ENCODE data around the gene ATXN3.

ATXN3 gene

DNA sequence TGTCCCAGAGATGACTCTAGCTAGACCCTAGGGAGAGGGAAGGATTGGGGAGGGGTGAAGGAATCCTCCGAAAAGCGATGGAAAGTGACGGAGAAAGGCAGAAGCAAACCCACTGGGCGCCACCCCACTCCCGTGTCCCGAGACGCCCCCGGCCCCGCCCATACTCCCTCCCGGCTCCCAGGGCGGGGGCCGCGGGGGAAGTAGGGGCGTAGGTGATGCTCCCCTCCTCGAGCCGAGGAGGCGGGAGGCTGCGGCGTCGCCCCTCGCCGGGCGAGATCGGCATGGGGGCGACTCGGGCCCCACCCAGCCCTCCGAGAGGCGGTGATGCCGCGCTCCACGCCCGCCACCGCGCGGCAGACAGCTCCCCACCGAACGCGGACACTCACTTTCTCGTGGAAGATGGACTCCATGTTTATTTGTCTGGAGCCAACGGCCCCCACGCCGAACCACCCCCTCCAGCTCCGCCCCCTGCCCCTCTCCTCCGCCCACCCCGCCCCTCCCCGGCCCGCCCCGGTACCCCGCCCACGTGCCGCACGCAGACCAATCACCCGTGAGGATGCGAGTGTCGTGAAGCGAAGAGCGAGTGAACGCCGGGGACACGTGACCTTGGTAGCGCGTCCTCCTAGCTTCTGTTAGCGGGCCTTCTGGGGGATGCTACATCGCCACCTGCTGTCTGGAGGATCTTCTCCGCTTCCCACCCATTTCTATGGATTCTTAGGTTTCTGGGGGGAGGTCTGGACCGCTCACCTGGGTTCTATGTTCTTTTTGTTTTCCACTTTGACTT lies at the start of gene ATXN3:
Gene ATXN3 (minus strand): TSS at position 440 of the 784 bp plus-strand sequence. CDS start 30 bp downstream, at position 410.
- peak; percentile 99 for DNase-seq (ENCODE audit: low read depth)

DNA sequence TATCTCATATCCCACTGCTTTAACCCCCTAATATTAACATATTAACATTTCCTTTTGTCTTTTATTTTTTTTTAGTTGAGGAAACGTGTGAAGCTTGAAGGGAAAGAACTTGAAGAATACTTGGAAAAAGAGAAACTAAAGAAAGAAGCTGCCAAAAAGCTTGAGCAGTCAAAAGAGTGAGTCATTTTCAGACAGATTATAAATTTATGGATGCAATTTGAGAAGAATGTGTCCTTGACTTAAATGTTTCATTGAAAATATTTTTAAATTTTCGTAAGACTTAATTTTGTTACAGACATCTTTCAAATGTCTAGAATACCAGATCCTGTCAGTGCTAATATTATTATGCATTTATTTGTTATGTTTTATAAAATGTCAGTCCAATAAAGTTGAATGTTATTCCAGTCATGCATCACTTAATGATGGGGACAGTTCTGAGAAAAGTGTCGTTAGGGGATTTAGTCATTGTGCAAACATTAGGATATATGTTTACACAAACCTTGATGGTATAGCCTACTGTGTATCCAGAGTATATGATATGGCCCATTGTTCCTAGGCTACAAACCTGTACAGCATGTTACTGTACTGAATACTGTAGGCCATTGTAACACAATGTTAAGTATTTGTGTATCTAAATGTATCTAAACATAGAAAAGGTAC lies 48.0 kb upstream of the ATXN3 start:
- DNase-seq (ENCODE audit: low read depth), result peak; percentile 56

DNA sequence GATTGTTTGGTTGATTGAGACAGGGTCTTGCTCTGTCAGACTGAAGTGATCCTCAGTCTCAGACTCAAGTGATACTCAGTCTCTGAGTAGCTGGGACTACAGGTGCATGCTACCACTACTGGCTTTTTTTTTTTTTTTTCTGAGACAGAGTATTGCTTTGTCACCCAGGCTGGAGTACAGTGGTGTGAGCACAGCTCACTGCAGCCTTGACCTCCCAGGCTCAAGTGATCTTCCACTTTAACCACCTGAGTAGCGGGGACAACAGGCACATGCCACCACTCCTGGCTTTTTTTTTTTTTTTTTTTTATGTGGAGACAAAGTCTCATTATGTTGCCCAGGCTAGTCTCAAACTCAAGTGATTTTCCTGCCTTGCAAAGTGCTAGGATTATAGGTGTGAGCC lies 47.2 kb upstream of the ATXN3 start:
- no peak for DNase-seq (ENCODE audit: low read depth)

DNA sequence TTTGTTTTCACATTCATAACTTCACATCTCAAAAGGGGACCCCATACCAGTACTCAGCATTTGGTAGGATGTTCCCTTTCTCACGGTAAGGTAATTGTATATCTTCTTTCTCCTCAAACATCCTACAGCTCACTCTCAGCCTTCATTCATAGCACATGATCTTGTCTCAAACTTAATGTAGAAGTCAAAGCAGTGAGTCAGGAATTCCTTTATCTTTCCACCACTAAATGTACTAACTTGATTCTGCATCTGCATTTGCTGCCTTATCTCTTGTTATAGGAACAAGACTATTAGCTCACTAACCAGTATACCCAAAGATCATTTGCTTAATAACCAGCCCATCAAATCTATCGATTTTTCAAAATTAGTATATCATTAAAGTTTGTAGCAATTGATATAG lies 38.3 kb upstream of the ATXN3 start:
- peak; percentile 52 for DNase-seq (ENCODE audit: low read depth)

DNA sequence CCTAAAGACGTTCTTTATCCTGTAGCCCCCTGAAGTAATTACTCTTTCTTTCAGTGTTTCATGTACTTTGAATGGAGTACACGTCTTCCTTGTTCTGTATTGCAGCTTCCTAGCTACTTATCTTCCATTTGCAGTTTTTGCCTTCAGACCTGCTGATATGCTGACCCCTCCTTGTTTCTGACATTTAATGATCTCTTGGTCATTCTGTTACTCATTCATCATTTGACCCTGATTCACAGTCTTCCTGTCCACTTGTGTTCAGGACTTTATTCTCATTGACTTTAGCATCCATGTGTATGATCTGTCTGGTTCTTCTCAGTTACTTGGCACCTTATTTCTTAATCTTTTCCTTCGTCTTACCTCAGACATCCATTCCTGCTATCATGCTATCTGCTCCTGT lies 37.6 kb upstream of the ATXN3 start:
- peak; percentile 7 for DNase-seq (ENCODE audit: low read depth)

DNA sequence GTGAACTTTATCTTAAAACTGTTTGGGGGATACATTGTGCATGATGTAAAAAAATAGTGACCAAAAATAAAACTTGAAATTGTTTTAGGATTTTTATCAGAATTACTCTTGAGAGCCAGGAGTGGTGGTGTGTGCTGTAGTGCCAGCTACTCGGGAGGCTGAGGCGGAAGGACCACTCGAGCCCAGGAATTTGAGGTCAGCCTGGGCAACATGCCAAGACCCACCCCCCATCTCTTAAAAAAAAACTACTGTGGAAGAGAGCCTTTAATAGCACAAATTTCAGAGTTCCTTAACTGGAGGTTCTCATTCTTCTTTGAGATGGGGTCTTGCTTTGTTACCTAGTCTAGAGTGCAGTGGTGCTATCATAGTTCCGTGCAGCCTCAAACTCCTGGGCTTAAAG lies 36.9 kb upstream of the ATXN3 start:
- DNase-seq (ENCODE audit: low read depth), result no peak

DNA sequence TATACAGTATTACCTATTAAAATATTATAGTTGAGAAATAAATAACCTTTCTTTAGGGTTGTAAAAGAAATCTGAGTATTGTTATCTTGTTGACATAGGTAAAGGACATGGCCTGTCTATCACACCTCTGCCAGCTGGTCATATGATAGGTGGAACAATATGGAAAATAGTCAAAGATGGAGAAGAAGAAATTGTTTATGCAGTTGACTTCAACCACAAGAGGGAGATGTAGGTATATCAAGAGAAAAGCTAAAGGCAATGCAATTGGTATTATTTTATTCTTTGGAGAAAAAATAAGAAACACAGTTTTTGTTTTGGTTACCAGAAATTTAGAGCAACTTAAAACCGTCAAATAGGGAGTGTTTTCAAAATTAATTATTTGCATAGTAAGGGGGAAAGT lies 28.9 kb upstream of the ATXN3 start:
- peak; percentile 53 for DNase-seq (ENCODE audit: low read depth)

DNA sequence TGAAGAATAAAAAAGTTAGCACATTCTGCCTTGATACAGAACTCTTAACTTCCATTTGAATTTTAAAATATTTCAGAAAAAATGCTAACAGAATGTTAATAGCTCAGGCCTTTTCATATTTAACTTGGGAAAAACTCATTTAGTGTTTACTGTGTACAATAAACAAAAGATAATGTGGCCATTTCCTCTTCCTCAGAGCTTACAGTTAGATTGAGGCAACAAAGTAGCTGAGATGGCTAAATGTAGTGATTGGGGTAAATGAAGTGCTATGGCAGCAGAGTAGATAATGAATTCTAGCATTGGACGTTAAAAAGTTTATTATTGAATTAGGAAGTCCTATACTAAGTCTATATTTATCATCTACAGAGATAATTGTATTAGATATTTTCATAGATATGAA lies 28.1 kb upstream of the ATXN3 start:
- no peak for DNase-seq (ENCODE audit: low read depth)

DNA sequence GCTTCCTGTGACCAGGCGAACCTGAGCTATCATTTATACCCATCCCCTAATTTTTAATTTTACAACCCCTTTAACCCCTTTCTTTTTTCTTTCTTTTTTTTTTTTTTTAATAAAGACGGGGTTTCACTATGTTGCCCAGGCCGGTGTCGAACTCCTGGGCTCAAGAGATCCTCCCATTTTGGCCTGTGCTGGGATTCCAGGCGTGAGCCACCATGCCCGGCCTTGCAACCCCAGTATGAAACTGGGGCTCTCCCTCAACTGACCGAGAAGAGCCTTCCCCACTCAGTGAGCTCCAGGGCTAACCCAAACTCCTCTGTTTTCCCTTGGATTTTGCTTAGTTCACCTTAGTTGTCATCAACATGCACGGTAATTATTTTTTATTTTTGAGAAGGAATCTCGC lies 16.4 kb upstream of the ATXN3 start:
- peak; percentile 18 for DNase-seq (ENCODE audit: low read depth)

DNA sequence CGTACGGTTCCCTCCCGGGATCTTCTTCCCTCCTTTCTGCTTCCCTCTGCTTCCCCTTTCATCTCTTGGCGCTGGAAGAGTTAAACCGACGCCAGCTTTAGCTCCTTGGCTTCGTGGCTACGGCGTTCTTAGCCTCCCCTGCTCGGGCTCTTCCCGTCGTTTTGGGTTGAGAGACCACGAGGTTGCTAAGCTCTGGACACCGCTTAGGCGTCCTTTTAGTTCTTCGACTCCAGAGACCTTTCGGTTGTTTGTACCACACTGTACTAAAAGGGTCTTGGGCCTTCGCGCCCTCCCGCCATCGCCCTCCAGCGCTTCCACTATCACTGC lies 15.9 kb upstream of the ATXN3 start:
- DNase-seq (ENCODE audit: low read depth), result peak; percentile 47

DNA sequence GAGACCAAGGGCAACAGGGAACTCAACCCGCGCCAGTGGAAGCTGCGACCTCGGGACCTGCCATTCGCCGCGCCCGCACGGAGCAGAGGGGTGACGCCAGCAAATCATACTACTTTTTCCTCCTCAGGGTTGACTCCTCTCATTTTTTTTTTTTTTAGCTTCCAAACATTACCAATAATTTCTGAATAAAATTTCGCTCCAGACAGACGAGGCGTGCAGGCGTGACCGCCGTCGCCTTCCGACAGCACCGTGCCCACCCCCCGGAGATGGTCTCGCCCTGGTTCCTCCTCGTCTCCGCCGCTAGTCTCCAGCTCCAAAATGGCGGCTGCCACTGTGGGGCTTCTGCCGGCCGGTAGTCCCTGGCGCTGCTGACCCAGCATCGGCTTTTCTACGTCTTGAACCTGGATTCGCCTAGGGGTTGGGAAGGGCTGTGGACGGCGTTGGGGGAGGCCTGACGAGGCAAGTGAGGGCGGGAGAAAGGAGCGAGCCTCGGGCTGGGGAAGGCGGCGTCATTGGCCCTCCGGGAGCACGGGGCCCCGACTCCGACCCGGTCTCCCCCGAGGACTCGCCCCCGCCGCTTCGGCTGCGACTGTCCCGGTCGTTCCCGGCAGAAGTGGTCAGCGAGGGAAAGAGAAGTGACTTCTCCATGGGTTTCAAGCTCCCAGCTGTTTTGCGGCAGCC lies 15.4 kb upstream of the ATXN3 start, which contains the start of the genes CPSF2 and NDUFB1:
Gene CPSF2 (plus strand): TSS at position 300 of the 681 bp plus-strand sequence. CDS start 9,016 bp downstream, outside the sequence.
Gene NDUFB1 (minus strand): TSS at position 37 of the 681 bp plus-strand sequence. CDS start 4,069 bp downstream, outside the sequence.
- peak; percentile 82 for DNase-seq (ENCODE audit: low read depth)

DNA sequence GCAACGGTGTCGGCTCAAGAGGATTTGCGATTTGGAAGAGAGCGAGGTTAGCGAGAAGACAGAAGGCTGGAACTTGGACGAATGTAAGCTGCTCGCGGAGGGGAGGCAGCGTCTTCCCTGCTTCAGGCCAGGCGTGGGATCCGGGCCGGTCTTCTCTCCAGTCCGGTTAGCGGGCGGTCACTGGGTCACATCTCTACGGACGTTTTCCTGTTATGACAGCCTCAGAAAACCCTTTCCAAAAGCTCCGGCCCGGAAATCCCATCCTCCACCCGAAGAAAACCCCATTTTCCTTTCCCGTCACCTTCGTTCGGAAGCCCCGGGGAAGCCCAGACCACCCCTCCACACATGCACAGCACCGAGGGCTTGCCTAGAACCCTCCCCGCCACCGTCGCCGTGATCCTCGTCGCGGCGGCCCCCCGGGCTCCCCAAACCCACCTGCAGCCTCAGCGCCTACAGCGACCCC lies 14.9 kb upstream of the ATXN3 start:
- DNase-seq (ENCODE audit: low read depth), result peak; percentile 64

DNA sequence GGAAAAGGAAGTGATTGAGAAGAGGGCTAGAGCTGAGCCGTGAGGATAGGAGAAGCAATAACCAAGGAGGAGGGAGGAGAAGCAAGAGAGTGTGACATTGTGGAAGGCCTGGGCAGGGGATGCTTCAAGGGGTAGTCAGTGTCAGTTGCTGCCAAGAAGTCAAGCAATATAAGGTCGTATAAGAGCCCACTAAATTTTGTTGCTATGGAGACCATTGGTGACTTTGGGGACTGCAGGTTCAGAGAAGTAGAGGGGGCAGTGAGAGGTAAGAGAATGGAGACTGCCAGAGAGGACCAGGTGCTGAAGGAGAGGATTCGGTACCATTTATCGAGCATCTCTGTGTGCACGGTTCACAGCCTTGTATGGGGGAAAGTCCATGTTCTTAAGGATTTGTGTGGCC lies 3.1 kb upstream of the ATXN3 start:
- no peak for DNase-seq (ENCODE audit: low read depth)

DNA sequence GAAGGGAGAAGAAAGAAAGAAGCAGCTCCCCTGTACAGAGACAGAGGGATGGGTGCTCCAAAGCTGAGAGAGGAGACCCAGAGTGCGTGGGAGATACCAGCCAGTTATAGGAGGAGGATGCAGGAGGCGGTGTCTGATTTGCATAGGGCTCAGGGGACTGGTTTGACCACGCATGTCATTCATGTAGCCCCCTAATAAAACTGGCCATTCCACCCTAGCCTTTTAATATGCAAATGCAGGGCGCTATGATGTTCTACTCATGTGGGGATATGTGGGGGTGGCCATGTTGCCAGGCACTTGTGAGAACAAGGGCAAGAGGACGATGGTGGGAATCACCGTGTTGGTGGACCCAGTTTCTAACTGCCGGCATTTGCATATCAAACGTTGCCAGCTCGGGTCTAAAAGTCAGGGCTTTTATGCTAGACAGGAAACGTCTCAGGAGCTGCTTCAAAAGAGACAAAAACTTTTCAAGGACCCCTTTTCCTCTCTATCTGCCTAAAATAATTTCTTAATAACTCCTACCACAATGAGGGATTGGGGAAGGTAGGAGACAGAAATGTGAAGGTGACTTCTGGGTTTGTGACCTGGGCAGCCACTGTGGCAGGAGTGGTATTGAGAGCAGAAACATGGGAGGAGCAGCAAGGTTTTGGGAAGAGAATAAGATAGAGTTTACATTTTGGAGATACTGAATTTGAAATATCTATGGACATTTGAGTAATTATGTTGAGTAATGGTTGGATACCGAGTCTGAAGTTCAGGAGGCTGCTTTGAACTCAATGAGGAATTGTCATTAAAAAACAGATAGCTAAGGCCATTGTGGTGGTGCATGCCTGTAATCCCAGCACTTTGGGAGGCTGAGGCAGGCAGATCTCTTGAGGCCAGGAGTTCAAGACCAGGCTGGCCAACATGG lies 2.2 kb upstream of the ATXN3 start:
- no peak for DNase-seq (ENCODE audit: low read depth)

DNA sequence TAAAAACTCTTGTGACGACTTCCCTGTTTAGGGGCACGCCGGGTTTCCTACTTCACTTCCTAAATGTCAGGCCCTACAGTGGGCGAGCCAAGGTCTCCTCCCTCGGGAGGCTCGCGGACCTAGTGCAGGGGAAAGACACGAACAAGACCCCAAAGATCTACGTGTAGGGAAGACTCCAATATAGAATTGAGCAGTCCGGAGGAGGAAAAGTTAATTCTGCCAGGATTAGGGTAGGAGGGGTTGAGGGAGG lies 564 bp downstream of the ATXN3 start:
- DNase-seq (ENCODE audit: low read depth), result peak; percentile 74

DNA sequence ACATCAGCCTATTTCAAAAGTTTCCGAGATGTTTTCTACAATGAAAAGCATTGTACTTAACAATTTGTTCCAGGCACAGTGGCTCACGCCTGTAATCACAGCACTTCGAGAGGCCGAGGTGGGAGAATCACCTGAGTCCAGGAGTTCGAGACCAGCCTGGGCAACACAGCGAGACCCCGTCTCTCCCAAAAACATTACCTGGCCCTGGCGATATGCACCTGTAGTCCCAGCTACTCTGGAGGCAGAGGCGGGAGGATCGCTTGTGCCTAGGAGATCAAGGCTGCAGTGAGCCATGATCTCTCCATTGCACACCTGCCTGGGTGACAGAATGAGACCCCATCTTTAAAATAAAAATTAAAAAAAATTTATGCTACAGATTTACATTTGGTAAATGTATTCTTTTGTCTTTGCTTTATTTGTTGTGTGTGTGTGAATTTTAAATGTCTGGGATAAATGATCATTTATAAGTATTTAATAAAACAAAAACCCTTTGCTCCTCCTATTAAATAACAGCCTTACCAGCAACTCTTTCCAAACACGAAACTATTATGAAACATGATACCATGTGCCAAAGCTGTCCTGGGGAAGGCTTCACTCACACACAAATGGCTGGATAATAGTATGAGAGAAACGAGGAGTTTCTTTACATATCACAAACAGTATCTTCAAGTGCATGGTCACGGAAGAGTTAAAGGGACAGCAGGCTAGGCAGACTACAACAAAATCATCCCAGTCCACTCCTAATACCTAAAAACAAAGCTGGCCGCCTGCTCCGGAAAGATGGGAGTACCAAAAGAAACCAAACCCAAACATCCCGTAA lies 1.1 kb downstream of the ATXN3 start:
- DNase-seq (ENCODE audit: low read depth), result no peak

DNA sequence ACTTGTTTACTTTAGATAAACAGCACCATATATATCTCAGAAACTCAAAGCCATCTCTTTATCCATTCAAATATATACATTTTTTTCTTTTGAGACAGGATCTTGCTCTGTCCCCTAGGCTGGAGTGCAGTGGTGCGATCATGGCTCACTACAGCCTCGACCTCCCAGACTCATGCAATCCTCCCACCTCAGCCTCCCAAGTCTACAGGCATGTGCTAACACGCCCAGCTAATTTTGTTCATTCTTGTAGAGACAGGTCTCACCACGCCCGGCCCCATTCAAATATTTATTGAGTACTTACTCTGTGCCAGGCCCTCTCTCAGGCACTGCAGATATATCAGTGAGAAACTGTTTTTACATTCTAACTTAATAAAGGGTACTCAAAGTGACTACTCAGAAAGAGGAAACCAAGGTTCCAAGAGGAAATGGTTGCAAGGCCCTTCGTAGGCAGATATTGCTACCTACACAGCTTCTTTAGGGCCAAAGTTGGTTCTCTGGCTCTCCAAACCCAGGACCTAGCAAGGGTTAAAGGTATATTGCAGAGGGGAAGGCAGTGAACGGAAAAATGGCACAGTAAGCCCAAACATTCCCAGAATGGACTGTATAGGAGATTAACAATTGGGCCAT lies 2.9 kb downstream of the ATXN3 start:
- DNase-seq (ENCODE audit: low read depth), result no peak

DNA sequence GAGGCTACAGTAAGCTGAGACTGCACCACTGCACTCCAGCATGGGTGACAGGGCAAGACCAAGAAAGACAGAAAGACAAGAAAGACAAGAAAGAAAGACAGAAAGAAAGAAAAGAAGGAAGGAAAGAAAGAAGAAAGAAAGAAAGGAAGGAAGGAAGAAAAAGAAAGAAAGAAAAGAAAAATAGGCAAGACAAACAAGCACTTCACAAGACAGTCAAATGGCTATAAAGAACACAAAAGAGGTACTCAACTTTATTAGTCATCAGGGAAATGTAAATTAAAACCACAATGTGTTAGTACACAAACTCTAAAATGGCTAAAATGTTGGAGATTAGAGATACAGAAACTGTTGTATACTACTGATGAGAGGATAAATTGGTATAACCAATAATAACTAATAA lies 6.6 kb downstream of the ATXN3 start:
- DNase-seq (ENCODE audit: low read depth), result no peak

DNA sequence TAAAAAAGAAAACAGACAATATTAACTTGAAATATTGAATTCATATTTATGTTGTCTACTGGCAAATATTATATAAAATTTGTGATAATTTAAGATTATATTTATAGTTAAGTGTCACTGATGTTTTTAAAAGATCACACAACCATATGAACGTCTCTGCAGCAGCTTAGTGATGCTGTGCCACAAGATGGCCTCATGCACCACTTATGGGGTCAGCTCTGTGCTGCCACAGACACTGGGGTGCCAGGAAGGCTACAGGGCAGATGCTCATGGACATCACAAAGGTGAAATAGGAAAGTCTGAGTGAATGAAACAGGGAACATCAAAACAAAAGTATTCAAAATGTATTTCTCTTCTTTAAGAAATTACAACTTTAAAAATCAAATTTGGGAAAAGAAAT lies 13.1 kb downstream of the ATXN3 start:
- peak; percentile 27 for DNase-seq (ENCODE audit: low read depth)

DNA sequence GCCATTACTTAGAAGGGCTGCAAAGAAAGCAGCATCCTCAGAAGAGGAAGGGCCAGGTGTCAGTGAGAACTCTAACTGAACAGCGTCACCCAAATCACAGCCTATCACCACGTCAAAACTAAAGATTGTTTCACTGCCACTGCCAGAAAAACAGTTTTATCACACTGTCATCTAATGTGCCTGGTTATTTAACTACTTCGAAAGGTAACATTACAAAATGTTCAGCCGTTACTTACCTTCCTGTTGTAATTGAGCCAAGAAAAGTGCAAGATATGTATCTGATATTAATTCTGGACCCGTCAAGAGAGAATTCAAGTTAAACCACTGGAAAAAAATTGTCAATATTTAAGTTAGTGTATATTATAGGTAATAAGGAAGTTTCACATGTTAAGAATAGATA lies 17.9 kb downstream of the ATXN3 start:
- DNase-seq (ENCODE audit: low read depth), result no peak

DNA sequence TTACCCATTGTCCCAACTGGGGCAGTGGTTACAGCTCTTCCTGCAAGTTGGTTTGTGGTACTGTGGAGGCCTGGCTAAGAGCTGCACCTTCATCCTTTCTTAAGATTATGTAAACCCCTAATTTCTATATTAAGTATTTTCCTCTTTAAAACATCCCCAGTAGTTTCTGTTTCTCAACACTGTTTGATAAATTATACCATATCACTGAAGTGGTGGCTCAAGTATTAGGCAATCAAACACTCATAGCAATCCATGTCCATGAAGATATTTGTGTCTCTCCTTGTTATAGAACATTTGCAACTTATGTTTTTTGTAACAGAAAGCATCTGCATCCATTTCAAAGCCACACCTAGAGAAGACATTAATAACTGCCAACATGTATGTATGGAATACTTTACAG lies 31.8 kb downstream of the ATXN3 start:
- no peak for DNase-seq (ENCODE audit: low read depth)
